HepG2 (cell line): Measurements from ENCODE around the gene MED12L. TPM values are rescaled to one million over a fixed set of nuclear protein-coding genes. Genes with fewer than 3 reads are reported as not detected.

Experiments used
- ATAC-seq: fragments of 200-7000 bp; cut with Tn5 transposase; 3 replicates; pipeline ENCODE4 v1.9.1; 2020; ENCODE audit warnings: mild to moderate bottlenecking, moderate library complexity
- BruUV-seq: library from RNA; stranded (reverse); fragments of 400-500 nt; replicated peaks from 2 replicates; lab custom pipeline; 2021; lab: Mats Ljungman, UMichigan
- CTCF ChIA-PET: fragments of 300-600 bp; formaldehyde crosslinking; extraction: SDS; loops from one replicate; lab custom pipeline; 2021; ENCODE audit warnings: low total read pairs, inconsistent platforms, low intra/inter-chr PET ratio; lab: Yijun Ruan, JAX
- POLR2A ChIA-PET: fragments of 350-600 bp; sonication (Branson Sonifier 250); formaldehyde crosslinking; loops from one replicate; lab custom pipeline; 2020; ENCODE audit warnings: antibody characterized with exemption, inconsistent platforms; lab: Yijun Ruan, JAX
- DNase-seq: peaks from one replicate; pipeline ENCODE4 v3.0.0-alpha.2; 2015; ENCODE audit warnings: low spot score
- FAIRE-seq: peaks from 3 replicates; lab custom pipeline; 2011; peaks lifted over from hg19 to GRCh38; lab: Jason Lieb, UNC
- H2AFZ ChIP-seq: one replicate; pipeline ENCODE4 v1.6.1; 2011; ENCODE audit warnings: low read length, inconsistent platforms
- H3K27ac ChIP-seq: fragments of 300-600 bp; 3 replicates; pipeline ENCODE4 v1.8.0; 2011; ENCODE audit warnings: mixed run types, mild to moderate bottlenecking, mixed read lengths, low read length, inconsistent platforms; ENCODE audit not compliant: insufficient read depth; ENCODE audit errors: extremely low read length
- H3K27me3 ChIP-seq, 2 experiments: fragments of 200-600 bp in 1 of 2; 2 replicates in 1 of 2; 3 replicates in 1 of 2; pipeline versions ENCODE4 v1.6.0 to v1.8.0; 2011; ENCODE audit warnings: low read length in 2 of 2, mild to moderate bottlenecking in 2 of 2, moderate library complexity in 2 of 2, inconsistent platforms in 1 of 2; ENCODE audit not compliant: insufficient read depth in 2 of 2, control insufficient read depth in 1 of 2
- H3K36me3 ChIP-seq, 2 experiments: fragments of 200-600 bp in 1 of 2; replicated peaks in 1 of 2; 2 replicates in 1 of 2; 3 replicates in 1 of 2; pipeline versions ENCODE4 v1.5.1 to v1.8.0; 2011; ENCODE audit warnings: low read length in 2 of 2, inconsistent platforms in 1 of 2; ENCODE audit not compliant: insufficient read depth in 2 of 2, control insufficient read depth in 1 of 2
- H3K4me1 ChIP-seq: 2 replicates; pipeline ENCODE4 v1.5.1; 2012; ENCODE audit warnings: low read length, inconsistent platforms; ENCODE audit not compliant: insufficient read depth
- H3K4me2 ChIP-seq: 2 replicates; pipeline ENCODE4 v1.6.0; 2011; ENCODE audit warnings: low read depth, low read length, inconsistent platforms
- H3K4me3 ChIP-seq, 3 experiments: fragments of 200-600 bp in 1 of 3; sonication (generic), shearing (Covaris generic) in 1 of 3; replicated peaks in 1 of 3; 2 replicates each; pipeline ENCODE4 v1.5.1; 2011 to 2016; ENCODE audit warnings: low read length in 3 of 3, inconsistent platforms in 2 of 3, low read depth in 2 of 3, mild to moderate bottlenecking in 2 of 3, control low read depth in 1 of 3, mixed read lengths in 1 of 3; ENCODE audit not compliant: insufficient read depth in 1 of 3
- H3K79me2 ChIP-seq: one replicate; pipeline ENCODE4 v1.6.1; 2011; ENCODE audit warnings: low read length, inconsistent platforms; ENCODE audit not compliant: insufficient read depth
- H3K9ac ChIP-seq: 2 replicates; pipeline ENCODE4 v1.6.0; 2011; ENCODE audit warnings: mild to moderate bottlenecking, low read depth, low read length, inconsistent platforms; ENCODE audit not compliant: insufficient read depth
- H3K9me3 ChIP-seq: 2 replicates; pipeline ENCODE4 v1.5.1; 2012; ENCODE audit warnings: mild to moderate bottlenecking, low read length
- H4K20me1 ChIP-seq: 2 replicates; pipeline ENCODE4 v1.6.0; 2011; ENCODE audit warnings: inconsistent platforms, mild to moderate bottlenecking, low read length, moderate library complexity; ENCODE audit not compliant: insufficient read depth
- ATRX ChIP-seq: sonication (generic); formaldehyde crosslinking; IDR thresholded peaks from 2 replicates; pipeline ENCODE4 v1.4.0; 2020; ENCODE audit warnings: missing genetic modification reagents, borderline replicate concordance
- CEBPG ChIP-seq: IDR thresholded peaks from 2 replicates; pipeline ENCODE4 v1.6.1; 2016
- EED ChIP-seq: sonication (generic); formaldehyde crosslinking; IDR thresholded peaks from 2 replicates; pipeline ENCODE4 v1.5.0; 2020; ENCODE audit warnings: mild to moderate bottlenecking, missing genetic modification reagents
- ELF4 ChIP-seq: sonication (generic); formaldehyde crosslinking; IDR thresholded peaks from 2 replicates; pipeline ENCODE4 v1.5.0; 2020; ENCODE audit warnings: missing genetic modification reagents, mild to moderate bottlenecking, moderate library complexity, borderline replicate concordance
- FOXA3 ChIP-seq: IDR thresholded peaks from 2 replicates; pipeline ENCODE4 v1.6.1; 2016; ENCODE audit warnings: missing genetic modification reagents, missing compliant biosample characterization
- GPN1 ChIP-seq: sonication (generic); formaldehyde crosslinking; IDR thresholded peaks from 2 replicates; pipeline ENCODE4 v1.5.1; 2020; ENCODE audit warnings: missing genetic modification reagents, borderline replicate concordance
- HMG20B ChIP-seq: conservative IDR thresholded peaks from 2 replicates; pipeline ENCODE4 v1.6.1; 2016; ENCODE audit warnings: missing genetic modification reagents, missing compliant biosample characterization
- KDM6A ChIP-seq: IDR thresholded peaks from 2 replicates; pipeline ENCODE4 v1.6.1; 2016; ENCODE audit warnings: low read depth
- MZF1 ChIP-seq: sonication (generic); formaldehyde crosslinking; IDR thresholded peaks from 2 replicates; pipeline ENCODE4 v1.8.1; 2023; ENCODE audit warnings: mild to moderate bottlenecking, missing genetic modification reagents, borderline replicate concordance
- PCBP2 ChIP-seq: fragments of 200-400 bp; formaldehyde crosslinking; optimal IDR thresholded peaks from 2 replicates; pipeline ENCODE3; 2018; ENCODE audit warnings: low read length, low read depth; ENCODE audit not compliant: poor library complexity, severe bottlenecking
- RARA ChIP-seq: IDR thresholded peaks from 2 replicates; pipeline ENCODE4 v1.6.1; 2016; ENCODE audit warnings: missing genetic modification reagents, missing compliant biosample characterization
- SCMH1 ChIP-seq: sonication (generic); formaldehyde crosslinking; IDR thresholded peaks from 2 replicates; pipeline ENCODE4 v1.9.0; 2021; ENCODE audit warnings: missing genetic modification reagents, mild to moderate bottlenecking, borderline replicate concordance
- SMAD1 ChIP-seq: sonication (generic); formaldehyde crosslinking; IDR thresholded peaks from 2 replicates; pipeline ENCODE4 v1.4.0; 2020; ENCODE audit warnings: missing genetic modification reagents, low read depth, mild to moderate bottlenecking, borderline replicate concordance
- ZGPAT ChIP-seq: IDR thresholded peaks from 2 replicates; pipeline ENCODE4 v1.6.1; 2016; ENCODE audit warnings: mild to moderate bottlenecking
- ZNF24 ChIP-seq: fragments of 450-650 bp; IDR thresholded peaks from 2 replicates; pipeline ENCODE4 v1.6.1; 2017; ENCODE audit warnings: antibody characterized with exemption, mild to moderate bottlenecking
- ZNF263 ChIP-seq: sonication (generic); formaldehyde crosslinking; IDR thresholded peaks from 2 replicates; pipeline ENCODE4 v1.4.0; 2020; ENCODE audit warnings: missing genetic modification reagents
- ZNF841 ChIP-seq: sonication (generic); formaldehyde crosslinking; IDR thresholded peaks from 2 replicates; pipeline ENCODE4 v1.8.1; 2023; ENCODE audit warnings: missing genetic modification reagents, borderline replicate concordance
- WGBS: methylation state at CpG from one replicate; pipeline ENCODE4 v1.1.6; 2017; ENCODE audit warnings: low lambda C conversion rate; 5-methylcytosine and 5-hydroxymethylcytosine counted together
- in situ Hi-C: cut with HindIII; loops from 2 replicates; pipeline ENCODE4 v1.10.0; 2017; ENCODE audit warnings: low pct_unique_long_range_greater_than_20kb; ENCODE audit not compliant: extremely low pct_ligation_motif_present
- intact Hi-C: fragments of 100-400 bp; cut with micrococcal nuclease; formaldehyde crosslinking; loops from one replicate; pipeline ENCODE4 v1.10.0; 2022; ENCODE audit not compliant: unreplicated experiment
- polyA plus RNA-seq, 8 experiments: library from polyadenylated mRNA; depleted of rRNA in 3 of 8; stranded (reverse) in 7 of 8; unstranded in 1 of 8; fragments of >200 nt; fragmentation: Illumina TruSeq in 4 of 8; extraction: Trizol in 4 of 8; gene quantifications; 2 replicates each; pipeline versions ENCODE4 v1.2.1 to v1.2.3, GENCODE V29; 2011 to 2016; ENCODE audit warnings: low read depth in 4 of 8, missing spikeins in 1 of 8, mixed read lengths in 1 of 8; ENCODE audit not compliant: insufficient read depth in 1 of 8
- total RNA-seq, 5 experiments: library from RNA; depleted of rRNA; stranded (reverse); fragments of >200 nt; fragmentation: Illumina TruSeq; extraction: Trizol; gene quantifications; 2 replicates each; pipeline ENCODE4 v1.2.3, GENCODE V29; 2016; ENCODE audit warnings: low read depth in 1 of 5
- TF ChIP-seq, protein P1 (sequence below): sonication (generic); formaldehyde crosslinking; conservative IDR thresholded peaks from 2 replicates; pipeline ENCODE4 v1.5.0; 2020; ENCODE audit warnings: missing genetic modification reagents
- TF ChIP-seq, protein P2 (sequence below): IDR thresholded peaks from 2 replicates; pipeline ENCODE4 v1.6.1; 2016; ENCODE audit warnings: missing genetic modification reagents, missing compliant biosample characterization
- TF ChIP-seq, protein P3 (sequence below): IDR thresholded peaks from 2 replicates; pipeline ENCODE4 v1.6.1; 2012; ENCODE audit warnings: inconsistent platforms

Gene MED12L
- total and polyA plus RNA-seq, 2 of the 13 experiments (the other 11 are each of a cell fraction or from before 2014, with no cell fraction given), result 0.07 to 0.64 TPM

DNA sequence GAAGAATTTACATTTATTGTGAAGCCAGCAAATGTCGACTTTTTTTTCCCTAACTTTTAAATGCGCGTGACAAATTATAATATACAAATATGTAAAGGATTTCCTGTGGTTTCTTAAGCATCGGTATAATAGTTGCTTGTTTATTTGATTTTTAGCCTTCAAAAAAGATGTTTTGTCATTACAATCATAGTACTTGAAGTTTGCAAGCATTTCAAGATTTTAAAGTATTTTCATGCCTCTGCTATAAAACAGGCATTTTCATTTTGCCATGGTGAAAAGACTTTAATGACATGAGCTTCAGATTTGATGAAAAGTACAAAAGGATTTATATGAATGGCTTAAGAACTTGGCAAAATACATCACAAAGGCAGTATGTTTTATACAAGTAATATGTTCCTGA, 308.5 kb downstream of the MED12L start:
- ChIA-PET CTCF (no interaction called here), POLR2A (no interaction called here)
- H3K4me1 ChIP-seq, result no peaks in the 10 kb centered on the region
- H3K9me3 ChIP-seq, result no peaks in the 10 kb centered on the region
- H3K9ac ChIP-seq, result no peak overlapping the region
- H3K79me2 ChIP-seq, result no peaks in the 10 kb centered on the region
- ATAC-seq (no peak), DNase-seq (no peak), FAIRE-seq (no peak)
- H3K4me3 ChIP-seq, result no peak overlapping the region
- no peaks in the 10 kb centered on the region for H3K27me3 ChIP-seq
- no peak overlapping the region for H3K27ac ChIP-seq
- H3K4me2 ChIP-seq, result no peak overlapping the region
- TF ChIP-seq ZNF841 (CRISPR knock-in tag) (no peak), HMG20B (CRISPR knock-in tag) (no peak), SMAD1 (CRISPR knock-in tag) (no peak), EED (CRISPR knock-in tag) (no peak), PCBP2 (no peak), CEBPG (CRISPR knock-in tag) (no peak), RARA (CRISPR knock-in tag) (no peak), ZGPAT (CRISPR knock-in tag) (no peak), ATRX (CRISPR knock-in tag) (no peak), FOXA3 (CRISPR knock-in tag) (no peak), SCMH1 (CRISPR knock-in tag) (no peak), GPN1 (CRISPR knock-in tag) (no peak), ELF4 (CRISPR knock-in tag) (no peak), ZNF24 (no peak), KDM6A (CRISPR knock-in tag) (no peak), MZF1 (no peak), ZNF263 (CRISPR knock-in tag) (no peak)
- TF ChIP-seq, protein P1, sequence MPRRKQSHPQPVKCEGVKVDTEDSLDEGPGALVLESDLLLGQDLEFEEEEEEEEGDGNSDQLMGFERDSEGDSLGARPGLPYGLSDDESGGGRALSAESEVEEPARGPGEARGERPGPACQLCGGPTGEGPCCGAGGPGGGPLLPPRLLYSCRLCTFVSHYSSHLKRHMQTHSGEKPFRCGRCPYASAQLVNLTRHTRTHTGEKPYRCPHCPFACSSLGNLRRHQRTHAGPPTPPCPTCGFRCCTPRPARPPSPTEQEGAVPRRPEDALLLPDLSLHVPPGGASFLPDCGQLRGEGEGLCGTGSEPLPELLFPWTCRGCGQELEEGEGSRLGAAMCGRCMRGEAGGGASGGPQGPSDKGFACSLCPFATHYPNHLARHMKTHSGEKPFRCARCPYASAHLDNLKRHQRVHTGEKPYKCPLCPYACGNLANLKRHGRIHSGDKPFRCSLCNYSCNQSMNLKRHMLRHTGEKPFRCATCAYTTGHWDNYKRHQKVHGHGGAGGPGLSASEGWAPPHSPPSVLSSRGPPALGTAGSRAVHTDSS (CRISPR knock-in tag), result no peak
- TF ChIP-seq, protein P2, sequence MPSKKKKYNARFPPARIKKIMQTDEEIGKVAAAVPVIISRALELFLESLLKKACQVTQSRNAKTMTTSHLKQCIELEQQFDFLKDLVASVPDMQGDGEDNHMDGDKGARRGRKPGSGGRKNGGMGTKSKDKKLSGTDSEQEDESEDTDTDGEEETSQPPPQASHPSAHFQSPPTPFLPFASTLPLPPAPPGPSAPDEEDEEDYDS, result no peak
- TF ChIP-seq, protein P3, sequence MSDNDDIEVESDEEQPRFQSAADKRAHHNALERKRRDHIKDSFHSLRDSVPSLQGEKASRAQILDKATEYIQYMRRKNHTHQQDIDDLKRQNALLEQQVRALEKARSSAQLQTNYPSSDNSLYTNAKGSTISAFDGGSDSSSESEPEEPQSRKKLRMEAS, result no peak
- in situ Hi-C loops (no loop called here), intact Hi-C loops (no loop called here)
- no peaks in the 10 kb centered on the region for H4K20me1 ChIP-seq
- WGBS, result 49% methylated on average over 4 of the region's 4 CpGs
- H3K36me3 ChIP-seq, result no peaks in the 10 kb centered on the region
- no peak overlapping the region for H2AFZ ChIP-seq
- BruUV-seq, result no TSS peak
